Hepatocyte (in vitro differentiated cells): ENCODE results near the gene CX3CL1. TPM values are rescaled to one million over a fixed set of nuclear protein-coding genes. Genes with fewer than 3 reads are reported as not detected.

ENCODE experiments used
- DNase-seq: peaks from one replicate; pipeline ENCODE4 v3.0.0-alpha.2; 2016; ENCODE audit warnings: low spot score
- H2AFZ ChIP-seq: fragments of 200-600 bp; sonication (generic); 2 replicates; pipeline ENCODE4 v1.6.0; 2016; ENCODE audit warnings: antibody characterized with exemption, mild to moderate bottlenecking
- H3K27ac ChIP-seq: fragments of 200-600 bp; sonication (generic); 2 replicates; pipeline ENCODE4 v1.5.1; 2016; ENCODE audit warnings: mild to moderate bottlenecking
- H3K27me3 ChIP-seq: fragments of 200-600 bp; sonication (generic); 2 replicates; pipeline ENCODE4 v1.6.1; 2016
- H3K36me3 ChIP-seq: fragments of 200-600 bp; sonication (generic); replicated peaks from 2 replicates; pipeline ENCODE4 v1.5.1; 2016; ENCODE audit warnings: low read depth; ENCODE audit not compliant: insufficient read depth
- H3K4me1 ChIP-seq: fragments of 200-600 bp; sonication (generic); 2 replicates; pipeline ENCODE4 v1.5.1; 2016; ENCODE audit warnings: mild to moderate bottlenecking, moderate library complexity; ENCODE audit not compliant: insufficient read depth
- H3K4me2 ChIP-seq: fragments of 200-600 bp; sonication (generic); 2 replicates; pipeline ENCODE4 v1.6.0; 2016
- H3K4me3 ChIP-seq: fragments of 200-600 bp; sonication (generic); 2 replicates; pipeline ENCODE4 v1.5.1; 2016; ENCODE audit warnings: mild to moderate bottlenecking
- H3K79me2 ChIP-seq: fragments of 200-600 bp; sonication (generic); 2 replicates; pipeline ENCODE4 v1.6.0; 2017; ENCODE audit warnings: mild to moderate bottlenecking
- H3K9me2 ChIP-seq: fragments of 200-600 bp; sonication (generic); replicated peaks from 2 replicates; pipeline ENCODE4 v1.6.0; 2017; ENCODE audit warnings: mild to moderate bottlenecking; ENCODE audit not compliant: insufficient read depth
- H3K9me3 ChIP-seq: fragments of 200-600 bp; sonication (generic); 2 replicates; pipeline ENCODE4 v1.5.1; 2016; ENCODE audit warnings: low read depth, mild to moderate bottlenecking
- H4K20me1 ChIP-seq: fragments of 200-600 bp; sonication (generic); 2 replicates; pipeline ENCODE4 v1.6.0; 2016; ENCODE audit warnings: mild to moderate bottlenecking; ENCODE audit not compliant: insufficient read depth, poor library complexity, severe bottlenecking
- EZH2 ChIP-seq: fragments of 200-600 bp; sonication (generic); IDR thresholded peaks from 2 replicates; pipeline ENCODE4 v1.6.1; 2016; ENCODE audit warnings: antibody characterized with exemption, mild to moderate bottlenecking, borderline replicate concordance
- EZH2phosphoT487 ChIP-seq: fragments of 200-600 bp; sonication (generic); IDR thresholded peaks from one replicate; pipeline ENCODE4 v1.6.1; 2018; ENCODE audit warnings: antibody characterized with exemption, mild to moderate bottlenecking, low read depth, moderate library complexity; ENCODE audit not compliant: unreplicated experiment, severe bottlenecking
- WGBS: methylation state at CpG from one replicate; pipeline ENCODE4 v1.1.6; 2016; ENCODE audit warnings: low lambda C conversion rate; ENCODE audit errors: missing lambda C conversion rate; 5-methylcytosine and 5-hydroxymethylcytosine counted together
- polyA plus RNA-seq: library from polyadenylated mRNA; unstranded; fragments of >200 nt; fragmentation: Nextera tagmentation; extraction: Ambion mirVana; gene quantifications from 2 replicates; pipeline ENCODE4 v1.2.1, GENCODE V29; 2016
- total RNA-seq: library from RNA; depleted of rRNA; stranded (reverse); fragments of >200 nt; gene quantifications from 2 replicates; pipeline ENCODE4 v1.2.3, GENCODE V29; 2014
- TF ChIP-seq, protein P1 (sequence below): fragments of 200-600 bp; sonication (generic); IDR thresholded peaks from 2 replicates; pipeline ENCODE4 v1.5.1; 2016; ENCODE audit warnings: antibody characterized with exemption, mild to moderate bottlenecking; ENCODE audit not compliant: poor library complexity

Gene CX3CL1
- total and polyA plus RNA-seq, 2 experiments from 2014 or later, result 6.6 to 9.4 TPM

DNA sequence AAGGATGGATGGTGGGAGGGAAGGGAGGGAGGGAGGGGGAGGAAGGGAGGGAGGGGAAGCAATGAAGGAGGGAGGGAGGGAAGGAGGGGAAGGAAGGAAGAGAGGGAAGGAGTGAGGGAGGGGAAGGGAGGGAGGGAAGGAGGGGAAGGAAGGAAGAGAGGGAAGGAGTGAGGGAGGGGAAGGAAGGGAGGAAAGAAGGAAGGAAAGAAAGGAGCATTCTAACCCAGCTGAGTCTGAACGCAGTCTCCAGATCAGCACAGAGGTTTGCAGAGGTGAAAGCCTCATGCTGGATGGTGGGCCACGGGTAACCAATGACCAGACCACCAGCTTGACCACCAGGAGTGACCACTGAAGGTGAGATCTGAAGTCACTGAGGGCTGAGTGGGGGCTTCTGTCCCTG lies 50.9 kb downstream of the CX3CL1 start:
- Histone ChIP-seq H3K27me3 (no peaks in the 10 kb centered on the region), H4K20me1 (no peaks in the 10 kb centered on the region), H3K9me2 (no peaks in the 10 kb centered on the region), H3K4me1 (no peaks in the 10 kb centered on the region), H3K4me2 (no peak overlapping the region), H3K36me3 (no peaks in the 10 kb centered on the region), H3K27ac (no peak overlapping the region), H3K9me3 (no peaks in the 10 kb centered on the region), H3K79me2 (no peaks in the 10 kb centered on the region), H3K4me3 (no peak overlapping the region), H2AFZ (no peak overlapping the region)
- TF ChIP-seq, protein P1, sequence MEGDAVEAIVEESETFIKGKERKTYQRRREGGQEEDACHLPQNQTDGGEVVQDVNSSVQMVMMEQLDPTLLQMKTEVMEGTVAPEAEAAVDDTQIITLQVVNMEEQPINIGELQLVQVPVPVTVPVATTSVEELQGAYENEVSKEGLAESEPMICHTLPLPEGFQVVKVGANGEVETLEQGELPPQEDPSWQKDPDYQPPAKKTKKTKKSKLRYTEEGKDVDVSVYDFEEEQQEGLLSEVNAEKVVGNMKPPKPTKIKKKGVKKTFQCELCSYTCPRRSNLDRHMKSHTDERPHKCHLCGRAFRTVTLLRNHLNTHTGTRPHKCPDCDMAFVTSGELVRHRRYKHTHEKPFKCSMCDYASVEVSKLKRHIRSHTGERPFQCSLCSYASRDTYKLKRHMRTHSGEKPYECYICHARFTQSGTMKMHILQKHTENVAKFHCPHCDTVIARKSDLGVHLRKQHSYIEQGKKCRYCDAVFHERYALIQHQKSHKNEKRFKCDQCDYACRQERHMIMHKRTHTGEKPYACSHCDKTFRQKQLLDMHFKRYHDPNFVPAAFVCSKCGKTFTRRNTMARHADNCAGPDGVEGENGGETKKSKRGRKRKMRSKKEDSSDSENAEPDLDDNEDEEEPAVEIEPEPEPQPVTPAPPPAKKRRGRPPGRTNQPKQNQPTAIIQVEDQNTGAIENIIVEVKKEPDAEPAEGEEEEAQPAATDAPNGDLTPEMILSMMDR, result no peak
- no peak for TF ChIP-seq EZH2
- TF ChIP-seq EZH2phosphoT487, result no peak
- DNase-seq, result no peak
- 100% methylated on average over 1 of the region's 2 CpGs for WGBS

DNA sequence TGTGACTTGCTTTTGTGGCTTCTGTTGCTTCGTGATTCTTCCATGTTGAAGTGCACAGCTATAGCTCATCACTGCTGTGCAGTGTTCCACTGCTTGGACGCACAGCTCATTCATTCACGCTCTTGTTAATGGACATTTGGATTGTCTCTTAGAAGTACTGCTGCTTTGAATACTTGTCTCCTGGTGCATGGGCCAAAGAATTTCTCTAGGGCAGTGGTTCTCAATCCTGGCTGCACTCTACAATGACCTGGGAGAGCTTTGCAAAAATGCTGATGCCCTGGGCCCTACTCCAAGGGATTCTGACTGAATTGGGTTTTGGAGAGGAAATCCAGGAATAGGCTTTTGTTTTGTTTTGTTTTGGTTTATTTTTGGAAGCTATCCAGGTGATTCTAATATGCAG lies 52.3 kb downstream of the CX3CL1 start:
- WGBS, result 93% methylated on average over 3 of the region's 3 CpGs

DNA sequence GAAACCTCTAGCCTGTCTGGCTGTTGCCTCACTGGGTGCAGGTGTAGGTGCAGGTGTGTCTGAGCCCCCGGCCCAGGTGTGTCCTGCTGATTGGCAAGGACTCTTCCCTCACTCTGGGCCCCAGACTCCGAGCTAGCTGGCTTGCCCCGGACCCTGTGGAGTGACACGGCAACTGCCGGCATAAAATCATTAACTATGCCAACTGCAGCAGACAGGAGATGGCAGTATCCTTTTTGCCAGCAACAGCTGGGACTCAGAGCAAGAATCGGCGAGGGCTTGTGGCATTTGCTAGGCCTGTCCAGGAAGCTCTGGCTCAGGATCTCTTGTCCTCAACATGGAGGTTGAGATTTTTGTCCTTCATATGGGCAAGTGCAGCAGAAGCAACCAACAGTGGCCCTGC lies 54.1 kb downstream of the CX3CL1 start:
- Histone ChIP-seq H3K36me3 (no peaks in the 10 kb centered on the region), H3K27ac (no peak overlapping the region), H3K9me3 (no peaks in the 10 kb centered on the region), H4K20me1 (no peaks in the 10 kb centered on the region), H3K9me2 (no peaks in the 10 kb centered on the region), H3K4me2 (no peak overlapping the region), H3K27me3 (no peaks in the 10 kb centered on the region), H3K4me1 (no peaks in the 10 kb centered on the region), H3K79me2 (no peaks in the 10 kb centered on the region), H2AFZ (no peak overlapping the region), H3K4me3 (no peak overlapping the region)
- 95% methylated on average over 7 of the region's 7 CpGs for WGBS
- DNase-seq, result no peak
- TF ChIP-seq EZH2 (no peak), EZH2phosphoT487 (no peak)
- TF ChIP-seq, protein P1, result no peak

More for the DNA sequence above, 52.3 kb downstream of the CX3CL1 start:
- Histone ChIP-seq H3K27ac (no peak overlapping the region), H3K4me2 (no peak overlapping the region), H3K4me1 (no peaks in the 10 kb centered on the region), H3K27me3 (no peaks in the 10 kb centered on the region), H2AFZ (no peak overlapping the region), H3K79me2 (no peaks in the 10 kb centered on the region), H3K9me2 (no peaks in the 10 kb centered on the region), H3K36me3 (no peaks in the 10 kb centered on the region), H3K9me3 (no peaks in the 10 kb centered on the region), H3K4me3 (no peak overlapping the region), H4K20me1 (no peaks in the 10 kb centered on the region)
- no peak for DNase-seq
- TF ChIP-seq EZH2 (no peak), EZH2phosphoT487 (no peak)
- TF ChIP-seq, protein P1, result no peak

DNA sequence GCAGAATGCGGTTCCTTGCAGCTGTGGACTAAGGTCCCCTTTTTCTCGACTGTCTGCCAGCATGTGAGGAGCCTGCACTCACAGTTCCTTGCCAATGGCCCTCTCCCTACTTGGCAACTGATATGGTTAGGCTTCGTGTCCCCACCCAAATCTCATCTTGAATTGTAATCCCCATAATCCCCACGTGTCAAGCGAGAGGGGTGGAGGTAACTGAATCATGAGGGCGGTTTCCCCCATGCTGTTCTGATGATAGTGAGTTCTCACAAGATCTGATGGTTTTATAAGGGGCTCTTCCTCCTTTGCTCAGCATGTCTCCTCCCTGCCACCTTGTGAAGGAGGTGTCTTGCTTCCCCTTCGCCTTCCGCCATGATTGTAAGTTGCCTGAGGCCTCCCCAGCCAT lies 55.0 kb downstream of the CX3CL1 start:
- H3K36me3 ChIP-seq, result no peaks in the 10 kb centered on the region
- H3K27ac ChIP-seq, result no peak overlapping the region
- no peaks in the 10 kb centered on the region for H3K27me3 ChIP-seq
- H3K4me2 ChIP-seq, result no peak overlapping the region
- DNase-seq, result no peak
- H3K4me1 ChIP-seq, result no peaks in the 10 kb centered on the region
- H3K9me2 ChIP-seq, result no peaks in the 10 kb centered on the region
- TF ChIP-seq, protein P1, result no peak
- TF ChIP-seq EZH2phosphoT487 (no peak), EZH2 (no peak)
- no peak overlapping the region for H3K4me3 ChIP-seq
- H3K9me3 ChIP-seq, result no peaks in the 10 kb centered on the region
- no peaks in the 10 kb centered on the region for H4K20me1 ChIP-seq
- H2AFZ ChIP-seq, result no peak overlapping the region
- WGBS, result 75% methylated on average over 8 of the region's 8 CpGs
- no peaks in the 10 kb centered on the region for H3K79me2 ChIP-seq
